Endothelial cell (in vitro differentiated cells): Measurements from ENCODE around the gene ZNF536. TPM values are rescaled to one million over a fixed set of nuclear protein-coding genes. Genes with fewer than 3 reads are reported as not detected.

Experiments
- DNase-seq: peaks from one replicate; pipeline ENCODE4 v3.0.0; 2021; ENCODE audit warnings: low spot score
- H3K27ac Mint-ChIP-seq: one replicate; pipeline ENCODE4 v1.8.0; 2021; ENCODE audit warnings: mixed read lengths, inconsistent platforms; ENCODE audit not compliant: unreplicated experiment
- H3K27me3 Mint-ChIP-seq: one replicate; pipeline ENCODE4 v1.8.0; 2021; ENCODE audit warnings: mild to moderate bottlenecking, moderate library complexity, mixed read lengths, inconsistent platforms; ENCODE audit not compliant: unreplicated experiment
- H3K36me3 Mint-ChIP-seq: one replicate; pipeline ENCODE4 v1.8.0; 2021; ENCODE audit warnings: mild to moderate bottlenecking, low read depth, mixed read lengths, inconsistent platforms; ENCODE audit not compliant: unreplicated experiment
- H3K4me1 Mint-ChIP-seq: one replicate; pipeline ENCODE4 v1.8.0; 2021; ENCODE audit warnings: mild to moderate bottlenecking, mixed read lengths, inconsistent platforms; ENCODE audit not compliant: unreplicated experiment
- H3K4me3 Mint-ChIP-seq: one replicate; pipeline ENCODE4 v1.8.0; 2021; ENCODE audit warnings: mild to moderate bottlenecking, mixed read lengths, inconsistent platforms; ENCODE audit not compliant: unreplicated experiment
- H3K9me3 Mint-ChIP-seq: one replicate; pipeline ENCODE4 v1.8.0; 2021; ENCODE audit warnings: mixed read lengths, inconsistent platforms; ENCODE audit not compliant: unreplicated experiment
- CTCF ChIP-seq: fragments of 200-600 bp; sonication (generic); IDR thresholded peaks from one replicate; pipeline ENCODE4 v1.5.0; 2021; ENCODE audit warnings: antibody characterized with exemption; ENCODE audit not compliant: unreplicated experiment
- total RNA-seq: library from RNA; stranded (reverse); fragmentation: NEBNext Ultra II Directional; extraction: Animal tissue kit (Norgen Biotek cat#: 25700); gene quantifications from one replicate; pipeline ENCODE4 v1.2.1, GENCODE V29; 2021; ENCODE audit not compliant: unreplicated experiment

ZNF536 gene
- total RNA-seq, 1 donor from 2014 or later = 0.33 TPM

- Mint-ChIP-seq H3K27me3 (no peaks in the 10 kb centered on the region), H3K4me1 (peaks cover 15% of the 10 kb centered on the region), H3K4me3 (no peak overlapping the region), H3K9me3 (no peaks in the 10 kb centered on the region), H3K27ac (no peak overlapping the region), H3K36me3 (no peaks in the 10 kb centered on the region)
- no peak for TF ChIP-seq CTCF
- DNase-seq = no peak
Observed at GRCh38 chr19:30555791-30556110, 183.6 kb downstream of the ZNF536 start.

- no peaks in the 10 kb centered on the region for H3K9me3 Mint-ChIP-seq
- no peak for DNase-seq
- H3K4me1 Mint-ChIP-seq = peaks cover 14% of the 10 kb centered on the region
- H3K36me3 Mint-ChIP-seq = no peaks in the 10 kb centered on the region
- no peaks in the 10 kb centered on the region for H3K27me3 Mint-ChIP-seq
- no peak overlapping the region for H3K4me3 Mint-ChIP-seq
- TF ChIP-seq CTCF = no peak
- H3K27ac Mint-ChIP-seq = no peak overlapping the region
Observed at GRCh38 chr19:30556230-30556711, 184.1 kb downstream of the ZNF536 start.

- H3K9me3 Mint-ChIP-seq = no peaks in the 10 kb centered on the region
- H3K4me3 Mint-ChIP-seq = no peak overlapping the region
- no peaks in the 10 kb centered on the region for H3K27me3 Mint-ChIP-seq
- H3K27ac Mint-ChIP-seq = no peak overlapping the region
- peaks cover 9% of the 10 kb centered on the region for H3K4me1 Mint-ChIP-seq
- H3K36me3 Mint-ChIP-seq = no peaks in the 10 kb centered on the region
- no peak for TF ChIP-seq CTCF
- DNase-seq = no peak
Observed at GRCh38 chr19:30557212-30557611, 185.0 kb downstream of the ZNF536 start.

GRCh38 chr19:30557927-30558557, 185.9 kb downstream of the ZNF536 start:
- Mint-ChIP-seq H3K27ac (no peak overlapping the region), H3K4me3 (no peak overlapping the region), H3K4me1 (peaks cover 9% of the 10 kb centered on the region), H3K9me3 (no peaks in the 10 kb centered on the region), H3K36me3 (no peaks in the 10 kb centered on the region), H3K27me3 (no peaks in the 10 kb centered on the region)
- no peak for DNase-seq
- no peak for TF ChIP-seq CTCF

- DNase-seq = no peak
- TF ChIP-seq CTCF = no peak
- Mint-ChIP-seq H3K27me3 (no peaks in the 10 kb centered on the region), H3K4me3 (no peak overlapping the region), H3K4me1 (peaks cover 9% of the 10 kb centered on the region), H3K36me3 (no peaks in the 10 kb centered on the region), H3K9me3 (no peaks in the 10 kb centered on the region), H3K27ac (no peak overlapping the region)
Observed at GRCh38 chr19:30558793-30559192, 186.6 kb downstream of the ZNF536 start.
